Measurements from ENCODE around the gene CAAP1.
"Not testable (repeated sequence)": the region's sequence is repeated elsewhere in the genome, so short reads cannot be mapped to it uniquely, and the experiment has no call there.

CAAP1 gene

DNA sequence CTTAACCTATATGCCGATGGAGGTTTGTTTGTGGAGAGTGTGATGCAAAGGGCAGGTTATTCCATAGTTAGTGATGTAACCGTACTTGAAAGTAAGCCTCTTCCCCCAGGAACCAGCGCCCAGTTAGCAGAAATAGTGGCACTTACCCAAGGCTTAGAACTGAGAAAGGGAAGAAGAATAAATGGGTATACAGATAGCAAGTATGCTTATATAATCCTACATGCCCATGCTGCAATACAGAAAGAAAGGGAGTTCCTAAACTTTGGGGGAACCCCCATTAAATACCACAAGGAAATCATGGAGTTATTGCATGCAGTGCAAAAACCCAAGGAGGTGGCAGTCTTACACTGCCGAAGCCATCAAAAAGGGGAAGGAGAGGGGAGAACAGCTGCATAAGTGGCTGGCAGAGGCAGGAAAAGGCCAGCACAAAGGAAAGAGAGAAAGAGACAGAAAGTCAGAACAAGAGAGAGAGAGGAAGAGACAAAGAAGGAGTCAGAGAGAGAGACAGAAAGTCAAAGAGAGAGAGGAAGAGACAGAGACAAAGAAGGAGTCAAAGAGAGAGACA is 64.1 kb downstream of the CAAP1 start:
- not testable (repeated sequence) for DNase-seq

DNA sequence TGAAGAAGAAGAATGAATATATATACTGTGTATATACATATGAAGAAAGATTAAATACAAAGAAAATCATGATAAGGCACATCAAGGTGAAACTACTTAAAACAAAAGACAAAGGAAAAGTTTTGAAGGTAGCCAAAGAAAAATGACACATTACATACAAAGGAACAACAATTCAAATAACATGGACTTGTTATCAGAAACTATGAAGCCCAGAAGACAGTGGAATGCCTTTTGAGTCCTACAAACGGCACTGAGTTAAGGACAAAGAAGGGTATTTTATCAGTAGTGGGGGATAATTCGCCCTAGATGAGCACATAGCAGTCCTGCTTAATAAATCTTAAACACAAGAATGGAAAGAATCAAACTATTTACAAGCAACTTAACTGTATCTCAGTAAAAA is 77.8 kb downstream of the CAAP1 start:
- DNase-seq: no peak

DNA sequence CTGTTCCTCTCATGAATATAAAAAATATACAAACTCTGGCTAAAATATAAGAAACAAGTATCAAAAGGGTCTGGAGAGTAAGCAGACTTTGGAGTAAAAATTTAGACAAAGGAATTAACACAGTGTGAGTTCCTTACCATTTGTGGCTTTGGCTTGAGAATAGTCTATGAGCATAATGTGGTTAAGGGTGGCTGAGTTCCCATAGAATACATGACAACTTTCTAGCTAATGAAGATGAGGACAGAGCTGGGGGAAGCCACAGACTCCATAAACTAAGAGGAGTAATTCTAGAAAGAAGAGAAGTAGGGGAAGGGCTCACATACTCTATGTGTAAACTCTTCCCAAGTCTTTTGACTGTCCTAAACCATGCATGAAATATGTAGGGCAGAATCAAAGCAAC is 79.4 kb downstream of the CAAP1 start:
- DNase-seq: no peak

DNA sequence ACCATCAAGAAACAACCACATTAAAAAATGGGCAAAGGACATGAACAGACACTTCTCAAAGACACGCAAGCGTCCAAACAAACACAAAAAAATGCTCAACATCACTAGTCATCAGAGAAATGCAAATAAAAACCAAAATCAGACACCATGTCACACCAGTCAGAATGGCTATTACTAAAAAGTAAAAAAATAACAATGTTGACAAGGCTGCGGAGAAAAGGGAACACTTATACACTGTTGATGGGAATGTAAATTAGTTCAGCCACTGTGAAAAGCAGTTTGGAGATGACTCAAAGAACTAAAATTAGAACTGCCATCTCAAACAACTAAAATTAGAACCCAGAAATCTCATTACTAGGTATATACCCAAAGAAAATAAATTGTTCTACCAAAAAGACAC is 80.4 kb downstream of the CAAP1 start:
- no peak for DNase-seq

DNA sequence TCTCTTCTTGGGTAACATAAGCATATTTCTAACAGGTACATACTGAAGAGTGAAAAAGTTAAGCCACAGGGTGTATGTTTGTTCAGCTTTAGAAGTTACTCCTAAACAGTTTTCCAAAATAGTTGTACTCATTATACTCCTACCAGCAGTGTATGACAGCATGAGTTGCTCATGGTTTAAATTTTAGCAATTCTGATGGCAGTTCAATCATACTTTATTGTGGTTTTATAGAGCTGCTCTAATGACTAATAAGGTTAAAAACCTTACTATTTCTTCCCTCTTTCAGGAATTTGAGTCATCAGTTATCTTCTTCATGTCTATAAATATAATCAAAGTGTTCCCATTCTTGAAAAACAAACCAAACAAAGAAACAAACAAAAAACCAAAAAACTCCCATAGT is 81.5 kb downstream of the CAAP1 start:
- no peak for DNase-seq

DNA sequence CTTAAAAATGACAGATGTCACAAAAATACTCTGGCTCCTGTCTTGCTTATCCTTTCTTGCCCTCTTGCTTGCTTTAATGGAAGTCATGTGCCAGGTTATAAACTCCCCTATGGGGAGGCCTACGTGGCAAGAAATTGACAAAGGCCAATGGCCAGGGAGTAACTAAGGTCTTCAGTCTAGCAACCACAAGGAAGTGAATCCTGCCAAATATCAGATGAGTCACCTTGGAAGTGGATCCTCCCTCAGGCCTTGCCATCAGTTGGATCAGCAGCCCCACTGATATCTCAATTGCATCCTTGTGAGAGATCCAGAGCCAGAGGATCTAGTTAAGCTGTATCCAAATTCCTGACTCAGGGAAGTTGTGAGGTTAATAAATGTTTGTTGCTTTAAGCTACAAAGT is 82.8 kb downstream of the CAAP1 start:
- no peak for DNase-seq

DNA sequence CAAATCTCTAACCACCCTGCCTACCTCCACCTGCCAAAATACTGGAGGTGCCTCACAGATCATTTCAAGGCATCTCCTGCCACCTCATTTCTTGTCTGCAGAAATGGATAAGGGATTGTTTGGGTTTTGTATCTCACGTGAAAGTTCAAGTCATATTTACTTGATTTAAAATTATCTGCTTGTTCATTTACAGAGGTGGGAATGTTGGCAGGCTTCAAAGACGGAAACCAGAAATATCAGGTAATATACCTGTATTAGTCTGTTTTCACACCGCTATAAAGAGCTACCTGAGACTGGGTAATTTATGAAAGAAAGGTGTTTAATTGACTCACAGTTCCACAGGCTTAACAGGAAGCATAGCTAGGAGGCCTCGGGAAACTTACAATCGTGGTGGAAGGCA is 85.4 kb downstream of the CAAP1 start:
- no peak for DNase-seq

DNA sequence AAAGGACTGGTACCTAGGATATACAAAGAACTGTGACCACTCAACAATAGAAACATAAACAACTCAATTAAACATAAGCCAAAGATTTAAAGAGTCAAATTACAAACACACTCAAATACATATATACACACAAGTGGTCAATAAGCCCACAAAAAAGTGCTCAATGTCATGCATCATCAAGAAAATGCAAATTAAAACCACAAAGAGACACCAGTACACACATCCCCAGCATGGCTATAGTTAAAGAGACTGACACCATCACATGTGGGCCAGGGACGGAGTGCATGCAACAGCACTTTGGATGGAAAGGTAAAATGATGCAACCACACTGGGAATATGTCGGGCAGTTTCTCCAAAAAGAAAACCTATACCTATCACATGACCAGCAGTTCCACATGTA is 89.7 kb downstream of the CAAP1 start:
- no peak for DNase-seq

DNA sequence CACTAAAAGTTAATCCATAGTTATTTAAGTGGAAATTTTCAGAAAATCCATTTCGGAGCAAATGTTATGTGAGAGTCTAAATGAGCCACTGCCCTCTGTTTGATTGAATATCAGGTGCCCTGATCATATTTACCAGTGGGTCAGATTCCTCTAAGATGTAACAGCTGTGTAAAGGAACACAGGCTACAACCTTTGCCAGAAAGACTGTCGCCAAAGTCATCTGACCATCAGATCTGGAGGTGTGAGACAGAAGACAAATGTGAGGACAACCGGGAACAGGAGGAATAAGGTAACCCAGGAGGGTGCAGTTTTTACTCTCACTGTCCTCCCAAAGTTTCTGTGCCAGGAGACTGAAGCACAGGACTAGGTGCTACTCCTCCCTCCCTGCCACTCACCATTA is 90.8 kb downstream of the CAAP1 start:
- no peak for DNase-seq

DNA sequence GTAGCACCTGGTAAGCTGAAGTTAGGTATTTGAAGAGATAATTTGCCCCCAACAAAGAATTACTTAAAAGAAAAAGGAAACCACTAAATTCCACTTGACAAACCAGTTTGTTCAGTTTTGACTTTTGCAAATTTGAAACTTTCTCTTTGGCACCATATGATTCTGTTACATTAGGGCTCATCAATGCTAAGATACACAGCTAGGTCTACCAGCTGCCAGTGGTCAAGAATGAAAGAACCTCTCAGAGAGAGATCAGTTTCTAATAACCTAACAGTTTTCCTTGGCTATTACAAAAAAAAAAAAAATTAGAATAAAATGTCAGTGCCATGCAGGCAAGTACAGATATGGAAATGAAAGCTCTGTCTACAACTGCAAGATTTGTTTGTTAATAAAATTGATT is 92.3 kb downstream of the CAAP1 start:
- DNase-seq: no peak

DNA sequence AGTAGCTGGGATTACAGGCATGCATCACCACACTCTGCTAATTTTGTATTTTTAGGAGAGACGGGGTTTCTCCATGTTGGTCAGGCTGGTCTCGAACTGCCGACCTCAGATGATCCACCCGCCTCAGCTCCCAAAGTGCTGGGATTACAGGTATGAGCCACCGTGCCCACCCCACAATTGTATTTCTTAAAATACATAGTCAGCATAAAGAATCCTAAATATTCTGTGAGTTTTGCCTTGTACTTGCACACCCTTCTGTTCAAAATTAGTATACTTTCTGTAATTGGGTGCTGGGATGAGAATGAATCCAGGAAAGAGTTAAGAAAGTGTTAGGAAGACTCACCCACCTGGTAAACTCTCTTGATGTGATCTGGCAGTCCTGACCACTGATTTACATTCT is 101.3 kb downstream of the CAAP1 start:
- DNase-seq: no peak

All from CD4-positive, alpha-beta T cell treated with Interleukin-21 for 1 hour (primary cell).